T1000 (cell line): ENCODE results near the gene TGFBR2.

Experiments
- DNase-seq: peaks from one replicate; lab custom pipeline; 2025; ENCODE audit warnings: mixed read lengths; lab: John Stamatoyannopoulos, UW

TGFBR2 gene

GRCh38 chr3:30673425-30674341 is 67.3 kb downstream of the TGFBR2 start:
- DNase-seq: no peak

GRCh38 chr3:30675006-30675405 is 68.6 kb downstream of the TGFBR2 start:
- DNase-seq: no peak

GRCh38 chr3:30675774-30676173 is 69.4 kb downstream of the TGFBR2 start:
- DNase-seq: no peak

- no peak for DNase-seq
Measured at GRCh38 chr3:30676424-30677346, 70.3 kb downstream of the TGFBR2 start.

GRCh38 chr3:30677347-30677685 is 70.9 kb downstream of the TGFBR2 start:
- DNase-seq: no peak

- no peak for DNase-seq
Measured at GRCh38 chr3:30679045-30679444, 72.6 kb downstream of the TGFBR2 start.

- DNase-seq: no peak
Measured at GRCh38 chr3:30680789-30681648, 74.6 kb downstream of the TGFBR2 start.

GRCh38 chr3:30681649-30682211 is 75.3 kb downstream of the TGFBR2 start:
- DNase-seq: no peak

- DNase-seq: no peak
Measured at GRCh38 chr3:30682434-30683155, 76.2 kb downstream of the TGFBR2 start.

GRCh38 chr3:30683769-30684168 is 77.4 kb downstream of the TGFBR2 start:
- no peak for DNase-seq

GRCh38 chr3:30684356-30684755 is 78.0 kb downstream of the TGFBR2 start:
- no peak for DNase-seq

- no peak for DNase-seq
Measured at GRCh38 chr3:30685267-30685667, 78.9 kb downstream of the TGFBR2 start.

- DNase-seq: no peak
Measured at GRCh38 chr3:30686176-30686575, 79.8 kb downstream of the TGFBR2 start.

GRCh38 chr3:30686799-30687198 is 80.4 kb downstream of the TGFBR2 start:
- DNase-seq: no peak

- no peak for DNase-seq
Measured at GRCh38 chr3:30687930-30688570, 81.6 kb downstream of the TGFBR2 start.

- peak; percentile 28 for DNase-seq
Measured at GRCh38 chr3:30688776-30689641, 82.6 kb downstream of the TGFBR2 start.

GRCh38 chr3:30690199-30690598 is 83.8 kb downstream of the TGFBR2 start:
- no peak for DNase-seq

- no peak for DNase-seq
Measured at GRCh38 chr3:30691249-30691880, 85.0 kb downstream of the TGFBR2 start.

- no peak for DNase-seq
Measured at GRCh38 chr3:30691944-30692343, 85.5 kb downstream of the TGFBR2 start.
